Measurements from ENCODE around the gene ELAC2. TPM values are rescaled to one million over a fixed set of nuclear protein-coding genes. Genes with fewer than 3 reads are reported as not detected.

Gene ELAC2
- total RNA-seq, 4 donors from 2014 or later, result 56.2 to 143 (median 66.0) TPM

DNA sequence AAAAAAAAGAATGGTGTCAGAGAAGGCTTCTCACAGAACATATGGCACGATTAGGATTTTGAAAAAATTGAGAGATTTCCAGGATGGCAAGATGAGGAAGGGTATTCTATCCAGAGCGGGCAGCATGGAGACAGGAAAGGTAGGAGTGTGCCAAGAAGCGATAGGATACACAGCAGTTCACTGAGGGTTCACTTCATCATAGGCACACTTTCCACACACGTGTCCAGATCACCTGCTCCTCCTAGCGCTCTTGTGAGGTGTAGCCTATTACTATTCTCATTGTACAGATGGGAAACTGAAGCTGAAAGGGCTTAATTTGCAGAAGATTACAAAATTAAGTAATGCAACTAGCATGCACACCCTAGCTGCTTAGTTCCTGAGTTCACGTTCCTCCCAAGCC lies 6.2 kb upstream of the ELAC2 start:
- TF ChIP-seq POLR2A (IDR thresholded peaks at IDR 0.05), result no peak
- TF ChIP-seq EP300 (IDR thresholded peaks at IDR 0.05; ENCODE audit: low read depth), result no peak
- no peak overlapping the region for H3K4me3 ChIP-seq
- H3K27me3 ChIP-seq, result no peaks in the 10 kb centered on the region
- in situ Hi-C loops (cut with MboI; ENCODE audit: low pct_ligation_motif_present in 1 of 4, low pct_unique_long_range_greater_than_20kb in 1 of 4, low sequenced_read_pairs in 3 of 4) (loop anchor here in 3 of 4 donors (25.0 kb wide), 4 partner anchors 262 to 1012 kb away; partner anchors contain the start of gene MAP2K4 (in 1 of the 3)), intact Hi-C loops (cut with DNase I; ENCODE audit: low total_unique reads) (no loop called here)
- H3K9me3 ChIP-seq, result no peaks in the 10 kb centered on the region
- H3K27ac ChIP-seq, result no peak overlapping the region
- H3K36me3 ChIP-seq, result no peaks in the 10 kb centered on the region
- 56 to 65% methylated on average over 3 to 6 of the region's 6 CpGs for WGBS, 2 donors (ENCODE audit: low coverage in 1 of 2)
- H3K4me1 ChIP-seq, result peaks cover 0 to 3% (median 0%) of the 10 kb centered on the region in 4 donors
- DNase-seq, result no peak

- DNase-seq, result no peak
- no peak for TF ChIP-seq POLR2A (IDR thresholded peaks at IDR 0.05)
- TF ChIP-seq CTCF (IDR thresholded peaks at IDR 0.05), result no peak
- TF ChIP-seq POLR2AphosphoS5 (IDR thresholded peaks at IDR 0.05), result no peak
- no peak for TF ChIP-seq EP300 (IDR thresholded peaks at IDR 0.05; ENCODE audit: low read depth)
- Histone ChIP-seq H3K27ac (peak overlapping the region; percentile 85 to 97 (median 91)), H3K4me1 (peaks cover 4 to 16% (median 13%) of the 10 kb centered on the region in 4 donors), H3K36me3 (peaks cover 0 to 34% (median 17%) of the 10 kb centered on the region in 4 donors), H3K4me3 (peak overlapping the region; percentile 74 to 89 (median 86)), H3K27me3 (no peaks in the 10 kb centered on the region), H3K9me3 (no peaks in the 10 kb centered on the region)
- in situ Hi-C loops (cut with MboI; ENCODE audit: low pct_ligation_motif_present in 1 of 4, low pct_unique_long_range_greater_than_20kb in 1 of 4, low sequenced_read_pairs in 3 of 4), result loop anchor here in 3 of 4 donors (25.0 kb wide), 4 partner anchors 255 to 1005 kb away; partner anchors contain the start of gene MAP2K4 (in 1 of the 3)
- intact Hi-C loops (cut with DNase I; ENCODE audit: low total_unique reads), result loop anchor here (10.0 kb wide), 1 partner anchor 1022 kb away; the partner anchor contains the start of gene ZNF18
- 15 to 26% methylated on average over 11 to 18 of the region's 21 CpGs for WGBS, 2 donors (ENCODE audit: low coverage in 1 of 2)
Observed at GRCh38 chr17:13016881-13017654, 759 bp downstream of the ELAC2 start.

DNA sequence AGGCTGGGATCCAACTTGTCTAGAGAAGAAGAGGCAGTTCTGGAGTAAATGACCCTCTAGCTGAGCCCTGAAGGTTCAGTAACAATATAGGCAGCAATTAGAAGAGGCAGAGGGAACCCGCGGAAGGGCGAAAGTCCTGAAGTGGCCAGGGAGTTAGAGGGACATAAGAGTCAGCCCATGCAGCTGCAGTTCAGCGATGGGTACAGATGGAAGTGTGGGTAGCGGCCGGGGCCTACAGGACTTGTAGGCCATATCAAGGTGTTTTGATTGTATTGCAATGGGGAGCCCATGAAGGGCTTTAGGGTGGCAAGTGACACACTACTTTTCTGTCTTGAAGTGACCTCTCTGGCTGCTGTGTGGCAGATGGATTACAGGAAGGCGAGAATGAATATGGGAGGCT lies 3.0 kb downstream of the ELAC2 start:
- intact Hi-C loops (cut with DNase I; ENCODE audit: low total_unique reads), result loop anchor here (10.0 kb wide), 1 partner anchor 1020 kb away; the partner anchor contains the start of gene ZNF18
- no peak for DNase-seq
- no peaks in the 10 kb centered on the region for H3K27me3 ChIP-seq
- H3K9me3 ChIP-seq, result no peaks in the 10 kb centered on the region
- peaks cover 0 to 46% (median 26%) of the 10 kb centered on the region in 4 donors for H3K36me3 ChIP-seq
- in situ Hi-C loops (cut with MboI; ENCODE audit: low pct_ligation_motif_present in 1 of 4, low pct_unique_long_range_greater_than_20kb in 1 of 4, low sequenced_read_pairs in 3 of 4), result loop anchor here in 3 of 4 donors (25.0 kb wide), 4 partner anchors 252 to 1002 kb away; partner anchors contain the start of gene MAP2K4 (in 1 of the 3)
- 78 to 94% methylated on average over 4 to 7 of the region's 7 CpGs for WGBS, 2 donors (ENCODE audit: low coverage in 1 of 2)
- H3K4me1 ChIP-seq, result peaks cover 4 to 16% (median 13%) of the 10 kb centered on the region in 4 donors
- H3K27ac ChIP-seq, result no peak overlapping the region
- no peak overlapping the region for H3K4me3 ChIP-seq
- TF ChIP-seq EP300 (IDR thresholded peaks at IDR 0.05; ENCODE audit: low read depth) (no peak), POLR2AphosphoS5 (IDR thresholded peaks at IDR 0.05) (no peak), POLR2A (IDR thresholded peaks at IDR 0.05) (no peak), CTCF (IDR thresholded peaks at IDR 0.05) (no peak)

DNA sequence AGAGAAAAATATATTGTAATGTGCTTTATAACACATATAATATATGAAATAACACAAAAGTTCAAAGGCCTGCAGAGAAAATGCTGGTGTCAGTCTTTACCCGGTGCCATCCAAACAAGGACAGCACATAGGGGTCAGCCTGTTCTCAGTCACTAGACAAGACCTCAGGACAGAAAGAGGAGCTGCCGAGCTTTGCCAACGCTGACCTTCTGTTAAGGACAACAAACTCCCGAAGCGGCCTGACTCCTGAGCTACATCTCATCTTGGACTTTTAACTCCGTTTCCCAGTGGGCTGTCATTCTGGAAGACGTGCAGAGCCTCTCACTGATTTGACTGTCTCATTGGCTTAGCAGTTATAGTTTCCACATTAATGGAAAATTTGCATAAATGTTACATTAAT lies 6.9 kb downstream of the ELAC2 start:
- WGBS, 2 donors (ENCODE audit: low coverage in 1 of 2), result 75 to 91% methylated on average over 6 to 7 of the region's 7 CpGs

More for the DNA sequence above, 6.9 kb downstream of the ELAC2 start:
- DNase-seq, result no peak
- intact Hi-C loops (cut with DNase I; ENCODE audit: low total_unique reads), result loop anchor here (10.0 kb wide), 1 partner anchor 1016 kb away; the partner anchor contains the start of gene ZNF18
- no peaks in the 10 kb centered on the region for H3K27me3 ChIP-seq
- H3K9me3 ChIP-seq, result no peaks in the 10 kb centered on the region
- no peaks in the 10 kb centered on the region for H3K4me1 ChIP-seq
- H3K27ac ChIP-seq, result no peak overlapping the region
- no peak overlapping the region for H3K4me3 ChIP-seq
- peaks cover 2 to 66% (median 36%) of the 10 kb centered on the region in 4 donors for H3K36me3 ChIP-seq
- no peak for TF ChIP-seq EP300 (IDR thresholded peaks at IDR 0.05; ENCODE audit: low read depth)
- no peak for TF ChIP-seq CTCF (IDR thresholded peaks at IDR 0.05)
- no peak for TF ChIP-seq POLR2AphosphoS5 (IDR thresholded peaks at IDR 0.05)
- no peak for TF ChIP-seq POLR2A (IDR thresholded peaks at IDR 0.05)
- in situ Hi-C loops (cut with MboI; ENCODE audit: low pct_ligation_motif_present in 1 of 4, low pct_unique_long_range_greater_than_20kb in 1 of 4, low sequenced_read_pairs in 3 of 4), result loop anchor here in 3 of 4 donors (25.0 kb wide), 4 partner anchors 249 to 999 kb away; partner anchors contain the start of gene MAP2K4 (in 1 of the 3)
